Stimulated activated CD8-positive, alpha-beta memory T cell treated with anti-CD3 and anti-CD28 coated beads, Interleukin-2, amount 100 ng/mL, for 1 hour (primary cell): ENCODE measurements around the gene STUB1.

Experiments
- DNase-seq, 2 donors: peaks; one replicate each; pipeline ENCODE4 v3.0.0-alpha.2; 2020; ENCODE audit warnings: low read depth in 2 of 2

Gene STUB1

GRCh38 chr16:666572-666971 is 13.6 kb upstream of the STUB1 start:
- DNase-seq: no peak

- DNase-seq: no peak
Observed at GRCh38 chr16:667113-667779, 13.0 kb upstream of the STUB1 start.

GRCh38 chr16:667780-668518 is 12.3 kb upstream of the STUB1 start, which contains the start of gene RHOT2:
Gene RHOT2 (plus strand): TSS chr16:668132. CDS start chr16:668200, 68 bp downstream.
- DNase-seq: peak; percentile 87

- no peak for DNase-seq
Observed at GRCh38 chr16:668519-669171, 11.6 kb upstream of the STUB1 start.

- DNase-seq: no peak
Observed at GRCh38 chr16:669666-670065, 10.5 kb upstream of the STUB1 start.

- no peak for DNase-seq
Observed at GRCh38 chr16:670485-671352, 9.5 kb upstream of the STUB1 start.

GRCh38 chr16:671353-672131 is 8.7 kb upstream of the STUB1 start:
- DNase-seq: no peak

- no peak for DNase-seq
Observed at GRCh38 chr16:672371-672770, 7.8 kb upstream of the STUB1 start.

GRCh38 chr16:672851-673250 is 7.4 kb upstream of the STUB1 start:
- DNase-seq: no peak

GRCh38 chr16:673399-673991 is 6.7 kb upstream of the STUB1 start:
- DNase-seq: no peak

- no peak for DNase-seq
Observed at GRCh38 chr16:674214-674881, 5.9 kb upstream of the STUB1 start.

- no peak for DNase-seq
Observed at GRCh38 chr16:674968-675883, 5.0 kb upstream of the STUB1 start, which contains the start of gene RHBDL1. Gene RHBDL1 (plus strand): TSS chr16:675671. CDS start chr16:675791, 120 bp downstream.

GRCh38 chr16:675884-676564 is 4.2 kb upstream of the STUB1 start:
- DNase-seq: no peak

GRCh38 chr16:676565-676902 is 3.7 kb upstream of the STUB1 start:
- no peak for DNase-seq

- DNase-seq: no peak
Observed at GRCh38 chr16:676913-677312, 3.3 kb upstream of the STUB1 start.

GRCh38 chr16:677316-678190 is 2.7 kb upstream of the STUB1 start:
- no peak for DNase-seq

- DNase-seq: no peak
Observed at GRCh38 chr16:678209-678857, 1.9 kb upstream of the STUB1 start.
